PC-9 (cell line): ENCODE results near the gene GGTLC1.

Experiments used
- EZH2 ChIP-seq: fragments of 200-600 bp; sonication (generic); IDR thresholded peaks from 2 replicates; pipeline ENCODE4 v1.8.0; 2017; ENCODE audit warnings: antibody characterized with exemption, low read depth
- TF ChIP-seq, protein P1 (sequence below): fragments of 200-600 bp; sonication (generic); conservative IDR thresholded peaks from 2 replicates; pipeline ENCODE4 v1.6.1; 2017; ENCODE audit warnings: mixed run types, antibody characterized with exemption, mild to moderate bottlenecking, moderate library complexity

- TF ChIP-seq, protein P1, sequence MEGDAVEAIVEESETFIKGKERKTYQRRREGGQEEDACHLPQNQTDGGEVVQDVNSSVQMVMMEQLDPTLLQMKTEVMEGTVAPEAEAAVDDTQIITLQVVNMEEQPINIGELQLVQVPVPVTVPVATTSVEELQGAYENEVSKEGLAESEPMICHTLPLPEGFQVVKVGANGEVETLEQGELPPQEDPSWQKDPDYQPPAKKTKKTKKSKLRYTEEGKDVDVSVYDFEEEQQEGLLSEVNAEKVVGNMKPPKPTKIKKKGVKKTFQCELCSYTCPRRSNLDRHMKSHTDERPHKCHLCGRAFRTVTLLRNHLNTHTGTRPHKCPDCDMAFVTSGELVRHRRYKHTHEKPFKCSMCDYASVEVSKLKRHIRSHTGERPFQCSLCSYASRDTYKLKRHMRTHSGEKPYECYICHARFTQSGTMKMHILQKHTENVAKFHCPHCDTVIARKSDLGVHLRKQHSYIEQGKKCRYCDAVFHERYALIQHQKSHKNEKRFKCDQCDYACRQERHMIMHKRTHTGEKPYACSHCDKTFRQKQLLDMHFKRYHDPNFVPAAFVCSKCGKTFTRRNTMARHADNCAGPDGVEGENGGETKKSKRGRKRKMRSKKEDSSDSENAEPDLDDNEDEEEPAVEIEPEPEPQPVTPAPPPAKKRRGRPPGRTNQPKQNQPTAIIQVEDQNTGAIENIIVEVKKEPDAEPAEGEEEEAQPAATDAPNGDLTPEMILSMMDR = no peak
- TF ChIP-seq EZH2 = no peak
Measured at GRCh38 chr20:23988561-23988960, at the start of gene GGTLC1.
